Naive thymus-derived CD8-positive, alpha-beta T cell (primary cell): ENCODE data around the gene MKRN2. TPM values are rescaled to one million over a fixed set of nuclear protein-coding genes. Genes with fewer than 3 reads are reported as not detected.
"Not testable (repeated sequence)": the region's sequence is repeated elsewhere in the genome, so short reads cannot be mapped to it uniquely, and the experiment has no call there.

Experiments
- ATAC-seq, 2 donors: fragments of 150-1000 bp; cut with Tn5 transposase in 1 of 2; sonication (Bioruptor Pico), chemical (Tn5 transposase) in 1 of 2; 1 replicate in 1 of 2; 2 replicates in 1 of 2; pipeline ENCODE4 v1.10.0; 2021; ENCODE audit warnings: mild to moderate bottlenecking in 2 of 2, moderate library complexity in 2 of 2
- POLR2A ChIA-PET: fragments of 350-600 bp; sonication (Branson Sonifier 250); formaldehyde crosslinking; loops from one replicate; lab custom pipeline; 2021; ENCODE audit warnings: antibody characterized with exemption; lab: Charles Lee
- DNase-seq, 10 donors: peaks; one replicate each; pipeline versions ENCODE4 v3.0.0 to v3.0.0-alpha.2; 2020 to 2022
- H3K27ac Mint-ChIP-seq, 10 donors: one replicate each; pipeline ENCODE4 v1.8.0; 2020 to 2022; ENCODE audit warnings: mild to moderate bottlenecking in 10 of 10, mixed read lengths in 10 of 10, moderate library complexity in 4 of 10, inconsistent platforms in 1 of 10
- H3K27me3 Mint-ChIP-seq, 5 donors: one replicate each; pipeline ENCODE4 v1.8.0; 2021 to 2022; ENCODE audit warnings: mixed read lengths in 5 of 5
- H3K36me3 Mint-ChIP-seq, 3 donors: one replicate each; pipeline ENCODE4 v1.8.0; 2020 to 2022; ENCODE audit warnings: mixed read lengths in 3 of 3, mild to moderate bottlenecking in 2 of 3, inconsistent platforms in 1 of 3
- H3K4me1 Mint-ChIP-seq, 4 donors: one replicate each; pipeline ENCODE4 v1.8.0; 2021 to 2022; ENCODE audit warnings: mixed read lengths in 4 of 4
- H3K4me3 Mint-ChIP-seq, 10 donors: one replicate each; pipeline ENCODE4 v1.8.0; 2020 to 2022; ENCODE audit warnings: mild to moderate bottlenecking in 10 of 10, mixed read lengths in 10 of 10, moderate library complexity in 6 of 10, inconsistent platforms in 1 of 10
- H3K9me3 Mint-ChIP-seq, 9 donors: one replicate each; pipeline ENCODE4 v1.8.0; 2020 to 2022; ENCODE audit warnings: mixed read lengths in 9 of 9, mild to moderate bottlenecking in 3 of 9, inconsistent platforms in 1 of 9, moderate library complexity in 1 of 9
- polyA plus RNA-seq, 3 donors: library from polyadenylated mRNA; unstranded; fragments of 300-500 nt; fragmentation: Illumina TruSeq; gene quantifications; one replicate each; pipeline ENCODE4 v1.2.3, GENCODE V29; 2021
- total RNA-seq, 8 experiments: library from RNA in 2 of 8; stranded (reverse) in 2 of 8; gene quantifications; one replicate each; pipeline ENCODE4 v1.2.3 and lab custom pipeline; 2021 to 2026

The MKRN2 gene
- total and polyA plus RNA-seq, 5 experiments from 2014 or later = 32.4 to 56.3 (median 43.5) TPM

DNA sequence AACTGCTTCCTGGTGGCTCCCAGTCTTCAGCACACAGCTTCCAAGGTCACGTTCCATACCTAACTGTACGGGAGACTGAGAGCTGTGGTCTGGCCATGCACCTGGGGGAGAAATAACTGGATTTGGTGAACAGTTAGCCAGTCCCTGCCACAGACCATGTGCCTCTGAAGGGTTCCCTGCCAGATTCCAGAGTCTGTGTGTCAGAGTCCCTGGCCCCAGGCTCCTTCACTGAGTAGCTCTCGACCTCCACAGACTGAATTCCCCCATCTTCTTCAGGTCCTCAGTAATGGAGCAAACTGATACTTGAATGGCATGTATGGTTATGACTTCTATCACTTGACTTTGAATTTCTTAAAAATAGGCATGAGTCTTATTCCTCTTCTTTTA, 29.1 kb upstream of the MKRN2 start:
- H3K4me3 Mint-ChIP-seq = peak overlapping the region in 1 of 10 donors; percentile 32
- no peak overlapping the region for H3K27ac Mint-ChIP-seq
- POLR2A ChIA-PET = no interaction called here
- ATAC-seq (no peak), DNase-seq (no peak)
- peaks cover 11 to 81% (median 15%) of the 10 kb centered on the region in 3 donors for H3K36me3 Mint-ChIP-seq
- no peaks in the 10 kb centered on the region for H3K9me3 Mint-ChIP-seq
- H3K4me1 Mint-ChIP-seq = no peaks in the 10 kb centered on the region
- H3K27me3 Mint-ChIP-seq = no peaks in the 10 kb centered on the region

DNA sequence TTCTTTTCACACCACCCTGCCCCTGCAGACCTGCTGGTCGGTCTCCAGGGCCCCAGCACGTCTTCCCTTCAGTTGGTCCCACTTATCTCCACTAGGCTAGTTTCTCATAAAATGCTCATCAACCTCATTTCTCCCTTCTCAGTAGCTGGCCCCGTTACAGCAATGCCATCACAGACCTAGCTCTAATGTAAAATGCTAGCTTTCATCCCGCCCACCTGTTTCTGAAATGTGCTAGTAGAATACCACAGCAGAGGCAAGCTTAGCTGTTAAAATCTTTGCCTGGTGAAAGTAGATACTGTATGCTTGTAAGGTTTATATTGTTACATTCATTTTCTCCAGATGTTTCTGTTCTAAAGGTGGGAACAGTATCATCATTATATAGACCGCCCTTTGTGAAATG, 24.7 kb upstream of the MKRN2 start:
- Mint-ChIP-seq H3K27ac (peak overlapping the region in 1 of 10 donors; percentile 40), H3K9me3 (no peaks in the 10 kb centered on the region), H3K27me3 (no peaks in the 10 kb centered on the region), H3K4me1 (no peaks in the 10 kb centered on the region), H3K36me3 (peaks cover 11 to 52% (median 11%) of the 10 kb centered on the region in 3 donors), H3K4me3 (no peak overlapping the region)
- no peak for DNase-seq
- ATAC-seq = no peak
- POLR2A ChIA-PET = no interaction called here

DNA sequence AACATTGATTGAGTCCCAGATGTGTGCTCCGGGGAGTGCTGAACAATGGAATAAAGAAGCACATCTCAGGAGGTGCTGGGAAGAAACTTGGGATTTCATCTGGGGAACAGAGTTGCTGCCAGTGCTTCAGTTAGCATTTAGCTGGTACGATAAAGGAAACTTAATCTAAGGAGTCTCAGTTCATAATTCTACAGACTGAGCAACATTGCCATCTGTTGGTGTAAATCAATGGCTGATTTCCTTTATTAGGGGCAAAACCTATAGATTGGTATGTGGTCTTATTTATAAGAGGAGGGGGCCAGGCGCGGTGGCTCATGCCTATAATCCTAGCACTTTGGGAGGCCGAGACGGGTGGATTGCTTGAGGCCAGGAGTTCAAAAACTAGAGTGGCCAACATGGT, 20.5 kb upstream of the MKRN2 start:
- POLR2A ChIA-PET = no interaction called here
- H3K4me1 Mint-ChIP-seq = no peaks in the 10 kb centered on the region
- no peaks in the 10 kb centered on the region for H3K9me3 Mint-ChIP-seq
- H3K36me3 Mint-ChIP-seq = peaks cover 2 to 30% (median 7%) of the 10 kb centered on the region in 3 donors
- DNase-seq (no peak), ATAC-seq (no peak)
- no peak overlapping the region for H3K4me3 Mint-ChIP-seq
- no peaks in the 10 kb centered on the region for H3K27me3 Mint-ChIP-seq
- no peak overlapping the region for H3K27ac Mint-ChIP-seq

DNA sequence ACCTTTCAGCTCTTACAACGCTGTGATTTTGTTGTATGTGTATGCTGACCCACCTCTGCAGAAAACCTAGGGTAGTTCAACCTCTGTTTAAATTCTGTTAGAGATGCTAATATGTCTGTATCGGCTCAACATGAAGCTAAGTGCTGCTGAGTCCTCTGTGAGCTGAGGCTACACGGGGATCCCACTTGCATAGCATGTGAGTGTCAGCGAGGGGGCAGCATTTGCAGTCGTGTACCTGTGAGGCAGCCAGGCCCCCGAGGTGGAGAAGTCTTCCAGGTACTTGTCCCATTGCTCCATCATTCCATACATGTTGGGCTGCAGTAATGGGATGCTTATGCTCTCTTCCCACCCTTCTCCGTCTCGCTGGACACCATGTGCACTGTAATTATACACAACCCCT, 15.3 kb upstream of the MKRN2 start:
- Mint-ChIP-seq H3K4me1 (no peaks in the 10 kb centered on the region), H3K9me3 (no peaks in the 10 kb centered on the region), H3K36me3 (peaks cover 0 to 8% (median 0%) of the 10 kb centered on the region in 3 donors), H3K27ac (peak overlapping the region in 3 of 10 donors; percentile 1 to 53 (median 8)), H3K27me3 (no peaks in the 10 kb centered on the region), H3K4me3 (no peak overlapping the region)
- DNase-seq (no peak), ATAC-seq (peak in 1 of 2 donors; percentile 44)
- POLR2A ChIA-PET = no interaction called here

DNA sequence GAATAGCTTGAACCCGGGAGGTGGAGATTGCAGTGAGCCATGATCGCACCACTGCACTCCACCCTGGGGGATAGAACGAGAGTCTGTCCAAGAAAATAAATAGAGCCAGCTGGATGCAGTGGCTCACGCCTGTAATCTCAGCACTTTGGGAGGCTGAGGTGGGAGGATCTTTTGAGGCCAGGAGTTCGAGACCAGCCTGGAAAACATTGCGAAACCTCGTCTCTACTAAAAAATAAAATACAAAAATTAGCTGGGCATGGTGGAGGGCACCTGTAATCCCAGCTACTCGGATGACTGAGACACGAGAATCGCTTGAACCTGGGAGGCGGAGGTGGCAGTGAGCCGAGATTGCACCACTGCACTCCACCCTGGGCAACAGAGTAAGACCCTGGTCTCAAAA, 13.4 kb upstream of the MKRN2 start:
- POLR2A ChIA-PET = interaction anchor here (1.2 kb wide), 1 partner anchor 697 kb away, joined by 4 read pairs; the partner anchor contains the start of gene TAMM41
- not testable (repeated sequence) for H3K27ac Mint-ChIP-seq, H3K4me1 Mint-ChIP-seq, ATAC-seq, H3K4me3 Mint-ChIP-seq, H3K27me3 Mint-ChIP-seq, H3K9me3 Mint-ChIP-seq, DNase-seq, H3K36me3 Mint-ChIP-seq

DNA sequence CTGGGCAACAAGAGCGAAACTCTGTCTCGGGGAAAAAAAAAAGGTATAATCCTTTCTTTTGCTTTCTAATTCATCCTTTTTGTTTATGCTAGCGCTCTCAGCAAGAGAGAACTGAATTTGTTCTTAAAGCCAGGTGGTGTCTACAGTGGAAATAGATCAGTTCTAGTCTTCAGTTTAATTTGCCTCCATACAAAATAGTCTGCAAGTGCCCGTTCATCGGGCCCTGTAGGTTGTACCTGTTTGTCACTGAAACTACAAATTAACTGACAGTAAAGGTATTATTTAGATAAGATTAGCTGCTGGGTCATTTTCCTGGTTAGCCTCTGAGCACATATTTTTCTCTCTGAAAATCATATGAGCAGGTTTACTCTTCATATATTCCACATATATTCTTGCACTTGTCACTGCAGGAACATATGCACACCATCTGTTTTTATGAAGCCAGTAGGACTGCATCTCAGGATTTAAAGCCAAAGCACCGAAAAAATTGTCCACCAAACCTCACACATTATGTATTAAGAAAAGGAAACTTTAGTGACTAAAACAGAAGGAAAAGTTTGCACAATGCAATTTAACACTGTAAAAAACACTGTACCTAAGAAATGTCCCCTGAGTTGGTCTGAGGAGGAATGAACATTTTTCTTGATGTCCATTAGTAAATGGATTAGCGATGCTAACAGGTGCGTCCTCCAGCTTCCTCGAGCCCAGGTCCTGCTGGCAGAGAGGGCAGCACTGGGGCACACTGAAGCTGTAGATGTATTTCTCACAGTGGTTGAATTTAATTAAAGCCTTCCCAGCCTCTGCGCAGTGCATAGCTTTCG, 12.0 kb upstream of the MKRN2 start:
- POLR2A ChIA-PET = interaction anchor here (0.6 to 1.8 kb wide), 3 partner anchors 11 to 698 kb away, joined by 3 to 5 read pairs (median 4); partner anchors contain the start of genes MKRN2 and TAMM41
- DNase-seq (no peak), ATAC-seq (no peak)
- no peak overlapping the region for H3K4me3 Mint-ChIP-seq
- H3K27me3 Mint-ChIP-seq = no peaks in the 10 kb centered on the region
- H3K4me1 Mint-ChIP-seq = no peaks in the 10 kb centered on the region
- peaks cover 0 to 4% (median 0%) of the 10 kb centered on the region in 3 donors for H3K36me3 Mint-ChIP-seq
- no peaks in the 10 kb centered on the region for H3K9me3 Mint-ChIP-seq
- H3K27ac Mint-ChIP-seq = no peak overlapping the region

DNA sequence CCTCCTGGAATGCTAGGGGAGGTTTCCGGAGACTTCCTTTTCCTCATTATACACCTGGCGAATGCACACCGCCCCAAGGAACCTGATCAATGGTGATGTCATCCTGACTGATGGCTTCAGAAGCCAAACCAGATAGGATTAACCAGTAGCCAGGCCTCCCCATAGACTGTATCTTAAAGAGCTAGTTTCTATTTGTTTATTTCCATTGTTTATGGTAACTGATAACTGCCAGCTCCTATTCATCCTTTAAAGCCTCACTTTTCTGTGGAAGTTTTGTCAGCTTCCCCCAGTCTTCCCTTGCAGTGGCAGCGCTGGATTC, 11.5 kb upstream of the MKRN2 start, which contains the start of gene MKRN2OS:
Gene MKRN2OS (minus strand): TSS at position 27 of the 319 bp plus-strand sequence. CDS start 35 bp downstream, outside the sequence.
- H3K27me3 Mint-ChIP-seq = peaks cover 0 to 2% (median 0%) of the 10 kb centered on the region in 5 donors
- H3K9me3 Mint-ChIP-seq = no peaks in the 10 kb centered on the region
- ATAC-seq = no peak
- DNase-seq = no peak
- H3K27ac Mint-ChIP-seq = peak within 1 kb of the TSS in 1 of 10 donors; percentile 31
- no peak within 1 kb of the TSS for H3K4me3 Mint-ChIP-seq
- no peaks in the 10 kb centered on the region for H3K4me1 Mint-ChIP-seq
- POLR2A ChIA-PET = interaction anchor here (1.8 kb wide), 1 partner anchor 11 kb away, joined by 5 read pairs; the partner anchor contains the start of gene MKRN2
- H3K36me3 Mint-ChIP-seq = no peaks in the 10 kb centered on the region

DNA sequence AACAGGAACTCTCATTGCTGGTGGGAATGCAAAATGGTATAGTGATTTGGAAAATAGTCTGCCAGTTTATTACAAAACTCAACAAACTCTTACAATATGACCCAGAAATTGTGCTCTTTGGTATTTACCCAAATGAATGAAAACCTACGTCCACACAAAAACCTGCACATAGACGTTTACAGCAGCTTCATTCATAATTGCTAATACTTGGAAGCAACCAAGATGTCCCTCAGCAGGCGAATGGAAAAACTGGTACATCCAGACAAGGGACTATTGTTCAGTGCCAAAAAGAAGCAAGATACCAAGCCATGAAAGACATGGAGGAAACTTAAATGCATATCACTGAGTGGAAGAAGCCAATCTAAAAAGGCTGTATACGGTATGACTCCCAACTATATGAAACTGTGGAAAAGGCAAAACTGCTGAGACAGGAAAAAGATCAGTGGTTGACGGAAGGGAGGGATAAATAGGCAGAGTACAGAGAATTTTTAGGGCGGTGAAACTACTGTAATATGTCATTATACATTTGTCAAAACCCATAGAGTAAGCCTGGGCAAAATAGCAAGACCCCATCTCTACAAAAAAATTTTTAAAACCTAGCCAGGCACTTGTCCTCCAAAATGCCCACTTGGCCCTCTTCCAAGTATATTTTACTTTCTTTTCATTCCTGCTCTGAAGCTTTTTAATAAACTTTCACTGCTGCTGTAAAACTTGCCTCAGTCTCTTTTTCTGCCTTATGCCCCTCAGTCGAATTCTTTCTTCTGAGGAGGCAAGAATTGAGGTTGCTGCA, 6.7 kb upstream of the MKRN2 start:
- no peaks in the 10 kb centered on the region for H3K36me3 Mint-ChIP-seq
- no peak overlapping the region for H3K4me3 Mint-ChIP-seq
- H3K9me3 Mint-ChIP-seq = no peaks in the 10 kb centered on the region
- DNase-seq (no peak), ATAC-seq (no peak)
- POLR2A ChIA-PET = no interaction called here
- peaks cover 0 to 18% (median 16%) of the 10 kb centered on the region in 5 donors for H3K27me3 Mint-ChIP-seq
- no peak overlapping the region for H3K27ac Mint-ChIP-seq
- peaks cover 6 to 10% (median 8%) of the 10 kb centered on the region in 4 donors for H3K4me1 Mint-ChIP-seq

DNA sequence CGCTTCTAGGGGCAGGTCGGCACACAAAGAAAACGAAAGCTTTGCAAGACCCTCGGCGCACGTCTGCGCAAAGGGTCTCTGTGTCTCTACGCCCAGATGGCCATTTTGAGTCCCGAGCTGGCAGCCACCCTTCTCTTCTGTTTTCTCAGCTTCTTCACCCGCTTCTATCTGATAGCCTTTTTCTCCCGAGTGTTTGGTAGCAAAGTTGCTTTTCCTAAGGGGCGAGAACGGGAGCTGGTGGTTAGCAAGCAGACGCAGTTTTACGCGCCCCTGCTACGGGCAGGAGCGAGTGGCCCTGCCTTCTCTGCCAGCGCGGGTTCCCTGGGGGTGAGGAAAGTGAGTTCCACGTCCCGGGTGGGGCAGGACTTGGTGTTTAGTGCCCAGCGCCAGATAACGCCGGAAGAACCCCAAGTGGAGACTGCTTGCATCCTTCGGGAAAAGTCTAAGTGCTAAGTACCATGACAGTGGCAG, 2.9 kb upstream of the MKRN2 start:
- POLR2A ChIA-PET = interaction anchor here (1.8 kb wide), 1 partner anchor 110 kb away, joined by 5 read pairs; the partner anchor contains the start of gene RAF1
- Mint-ChIP-seq H3K36me3 (no peaks in the 10 kb centered on the region), H3K4me3 (peak overlapping the region; percentile 78 to 90 (median 85)), H3K4me1 (peaks cover 22 to 42% (median 34%) of the 10 kb centered on the region in 4 donors), H3K9me3 (no peaks in the 10 kb centered on the region), H3K27me3 (peaks cover 0 to 26% (median 24%) of the 10 kb centered on the region in 5 donors), H3K27ac (peak overlapping the region in 2 of 10 donors; percentile 27 to 63)
- ATAC-seq = no peak
- DNase-seq = peak in 3 of 10 donors; percentile 12 to 29 (median 15)

DNA sequence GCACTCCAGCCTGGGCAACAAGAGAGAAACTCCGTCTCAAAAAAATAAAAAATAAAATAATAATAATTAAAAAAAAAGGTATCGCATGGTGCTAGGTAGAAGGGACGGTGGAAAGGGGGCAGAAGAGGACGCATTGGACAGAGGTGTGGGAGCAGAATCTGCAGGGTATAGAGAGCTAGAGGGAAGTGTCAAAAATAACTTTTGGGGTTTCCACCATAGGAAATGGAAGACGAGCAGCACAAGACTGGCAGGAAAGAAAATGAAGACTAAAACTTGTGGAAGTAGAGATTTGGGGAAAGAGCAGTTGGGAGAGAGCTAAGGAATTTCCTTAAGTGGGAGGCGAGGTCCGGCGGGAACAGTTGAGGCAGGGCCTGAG, 585 bp upstream of the MKRN2 start:
- Mint-ChIP-seq H3K36me3 (no peaks in the 10 kb centered on the region), H3K4me3 (peak overlapping the region; percentile 88 to 98 (median 96)), H3K9me3 (no peaks in the 10 kb centered on the region), H3K4me1 (peaks cover 36 to 66% (median 57%) of the 10 kb centered on the region in 4 donors), H3K27ac (peak overlapping the region; percentile 85 to 95 (median 91)), H3K27me3 (peaks cover 0 to 26% (median 22%) of the 10 kb centered on the region in 5 donors)
- no peak for ATAC-seq
- peak in 3 of 10 donors; percentile 9 to 25 (median 14) for DNase-seq
- POLR2A ChIA-PET = interaction anchor here (0.8 to 1.6 kb wide), 4 partner anchors 11 to 108 kb away, joined by 4 to 7 read pairs (median 6); partner anchors contain the start of genes MKRN2OS, RAF1 and TSEN2

DNA sequence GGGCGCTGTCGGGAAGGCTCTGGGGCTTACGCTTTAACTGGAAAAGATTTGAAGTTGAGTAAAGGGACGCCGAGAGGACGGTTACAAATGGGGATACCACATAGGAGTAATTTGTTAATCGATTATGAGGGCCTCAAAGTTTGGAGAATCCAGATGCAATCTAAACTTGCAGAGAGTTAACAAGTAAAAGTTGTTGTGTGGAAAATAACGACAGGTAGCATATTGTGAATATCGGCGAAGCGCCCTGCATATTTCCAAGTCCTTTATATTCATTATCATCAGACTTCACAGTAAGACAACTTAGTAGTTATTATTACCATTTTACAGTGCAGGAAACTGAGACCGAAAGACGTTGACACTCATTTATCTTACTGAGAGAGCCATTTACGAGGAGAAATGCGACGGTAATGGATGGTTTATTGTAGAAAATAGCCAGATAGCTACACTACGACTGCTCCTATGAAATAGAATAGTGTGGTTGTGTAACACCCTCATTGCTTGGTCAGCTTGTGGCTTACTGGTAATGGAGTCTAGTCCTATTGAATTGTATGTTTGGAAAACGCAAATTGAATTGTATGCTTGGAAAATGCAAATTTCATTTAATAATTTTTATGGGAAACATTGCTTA, 700 bp downstream of the MKRN2 start:
- ATAC-seq = no peak
- POLR2A ChIA-PET = interaction anchor here (0.6 to 2.3 kb wide), 4 partner anchors 62 to 107 kb away, joined by 3 to 9 read pairs (median 5); partner anchors contain the start of genes RAF1 and TSEN2
- H3K36me3 Mint-ChIP-seq = no peaks in the 10 kb centered on the region

DNA sequence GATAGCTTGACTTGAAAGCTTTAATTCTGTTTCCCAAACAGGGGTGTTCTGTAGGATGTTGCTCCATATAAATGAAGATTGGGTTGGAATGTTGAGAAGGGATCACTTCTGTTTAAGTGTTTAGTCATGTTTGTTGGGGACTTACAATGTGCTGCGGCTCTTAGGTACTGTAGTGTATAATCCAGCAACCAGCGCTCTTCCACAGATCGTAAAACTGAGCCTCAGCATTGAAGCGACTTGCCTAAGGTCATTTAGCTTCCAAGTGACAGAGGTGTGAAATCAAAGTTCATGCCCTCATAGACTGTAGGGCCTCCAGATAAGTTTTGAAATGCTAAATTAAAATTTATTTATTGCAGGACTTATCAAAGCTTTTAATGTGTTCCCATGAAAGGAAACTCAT, 1.8 kb downstream of the MKRN2 start:
- DNase-seq = no peak
- peaks cover 40 to 81% (median 71%) of the 10 kb centered on the region in 4 donors for H3K4me1 Mint-ChIP-seq
- peaks cover 0 to 3% (median 2%) of the 10 kb centered on the region in 3 donors for H3K36me3 Mint-ChIP-seq
- peaks cover 0 to 22% (median 13%) of the 10 kb centered on the region in 5 donors for H3K27me3 Mint-ChIP-seq
- POLR2A ChIA-PET = interaction anchor here (0.9 to 2.3 kb wide), 3 partner anchors 16 to 105 kb away, joined by 3 to 9 read pairs (median 5); partner anchors contain the start of genes RAF1 and TSEN2
- no peaks in the 10 kb centered on the region for H3K9me3 Mint-ChIP-seq
- H3K4me3 Mint-ChIP-seq = peak overlapping the region; percentile 29 to 98 (median 96)
- peak overlapping the region in 6 of 10 donors; percentile 15 to 91 (median 68) for H3K27ac Mint-ChIP-seq
- no peak for ATAC-seq

More for the DNA sequence above, 700 bp downstream of the MKRN2 start:
- Mint-ChIP-seq H3K27ac (peak overlapping the region; percentile 85 to 96 (median 92)), H3K4me1 (peaks cover 41 to 79% (median 69%) of the 10 kb centered on the region in 4 donors), H3K4me3 (peak overlapping the region; percentile 88 to 98 (median 96)), H3K27me3 (peaks cover 0 to 26% (median 22%) of the 10 kb centered on the region in 5 donors), H3K9me3 (no peaks in the 10 kb centered on the region)
- no peak for DNase-seq
